Measurements from ENCODE around the gene TMEM238. TPM values are rescaled to one million over a fixed set of nuclear protein-coding genes. Genes with fewer than 3 reads are reported as not detected.

TMEM238 gene
- total RNA-seq, 2 experiments from 2014 or later, result 14.1 to 23.0 TPM

DNA sequence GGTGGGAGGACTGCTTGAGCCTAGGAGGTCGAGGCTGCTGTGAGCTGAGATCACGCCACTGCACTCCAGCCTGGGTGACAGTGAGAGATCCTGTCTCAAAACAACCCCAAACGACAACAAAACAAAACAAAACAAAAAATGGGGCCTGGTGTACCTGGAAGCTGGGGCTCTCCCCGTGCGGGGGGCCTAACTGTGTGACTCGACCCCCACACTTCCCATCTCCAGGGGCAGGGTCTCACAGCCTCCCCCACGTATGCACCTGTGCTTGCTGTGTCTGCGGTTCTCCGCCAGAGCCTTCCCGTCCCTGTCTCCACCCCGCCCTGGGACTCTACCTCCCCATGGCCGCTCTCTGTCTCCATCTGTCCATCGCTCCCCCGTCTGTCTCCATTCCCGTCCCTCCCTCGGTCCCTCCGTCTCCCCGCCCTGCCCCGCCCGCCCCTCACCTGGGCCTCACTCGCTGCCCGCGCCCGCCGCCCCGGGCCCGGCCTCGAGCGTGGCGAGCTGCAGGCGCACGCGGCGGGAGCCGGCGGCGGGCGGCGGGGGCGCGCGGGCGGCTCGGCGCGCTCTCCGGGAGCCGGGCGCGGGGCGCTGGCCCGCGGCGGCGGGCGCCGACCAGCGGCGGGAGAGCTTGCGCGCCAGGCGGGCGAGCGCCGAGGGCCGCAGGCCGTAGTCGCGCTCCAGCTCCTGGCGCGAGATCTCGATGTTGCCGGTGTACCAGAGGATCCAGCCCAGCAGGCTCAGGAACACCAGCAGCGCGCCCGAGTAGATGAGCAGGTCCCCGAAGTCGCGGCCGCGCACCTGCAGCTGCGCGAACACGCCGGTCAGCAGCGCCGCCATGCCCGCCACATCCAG is 587 bp downstream of the TMEM238 start:
- no peaks in the 10 kb centered on the region for H3K27me3 Mint-ChIP-seq
- H3K36me3 Mint-ChIP-seq, result peaks cover 43% of the 10 kb centered on the region
- peaks cover 45% of the 10 kb centered on the region for H3K4me1 Mint-ChIP-seq
- peak overlapping the region; percentile 93 for H3K27ac Mint-ChIP-seq
- DNase-seq (peak; percentile 75), ATAC-seq (peak; percentile 9)
- no peaks in the 10 kb centered on the region for H3K9me3 Mint-ChIP-seq (ENCODE audit: low read depth)
- CTCF ChIA-PET, result interaction anchor here (0.9 to 3.4 kb wide), 20 partner anchors 15 to 242 kb away, joined by 3 to 58 read pairs (median 5); partner anchors contain the start of genes COX6B2, HSPBP1, KMT5C and PPP6R1
- H3K4me3 Mint-ChIP-seq, result peak overlapping the region; percentile 88

DNA sequence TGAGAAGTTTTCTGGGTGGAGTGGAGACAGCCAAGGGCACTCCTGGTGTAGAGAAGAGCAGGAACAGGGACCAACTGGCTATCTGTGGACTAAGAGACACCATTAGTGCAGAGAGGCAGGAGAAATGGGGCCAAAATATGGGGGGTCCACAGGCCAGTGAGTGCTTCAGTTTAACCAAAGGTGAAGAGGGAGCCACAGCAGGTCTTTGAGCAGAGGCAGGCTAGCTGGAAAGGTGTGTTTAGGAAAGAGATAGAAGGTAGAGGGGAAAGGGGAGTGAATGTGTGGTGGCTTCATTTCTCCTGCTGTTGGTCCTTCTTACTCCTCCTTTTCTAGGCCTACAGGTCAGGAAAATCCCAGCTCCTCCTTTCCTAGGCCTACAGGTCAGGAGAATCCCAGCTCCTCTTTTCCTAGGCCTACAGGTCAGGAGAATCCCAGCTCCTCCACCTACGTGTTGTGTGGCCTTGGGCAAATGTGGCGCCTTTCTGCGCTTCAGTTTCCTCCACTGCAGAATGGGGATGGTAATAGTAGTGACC is 1.5 kb downstream of the TMEM238 start:
- peaks cover 34% of the 10 kb centered on the region for H3K36me3 Mint-ChIP-seq
- H3K4me3 Mint-ChIP-seq, result peak overlapping the region; percentile 88
- no peak for ATAC-seq
- H3K4me1 Mint-ChIP-seq, result peaks cover 36% of the 10 kb centered on the region
- H3K27ac Mint-ChIP-seq, result peak overlapping the region; percentile 93
- DNase-seq, result no peak
- no peaks in the 10 kb centered on the region for H3K27me3 Mint-ChIP-seq
- no peaks in the 10 kb centered on the region for H3K9me3 Mint-ChIP-seq (ENCODE audit: low read depth)
- CTCF ChIA-PET, result interaction anchor here (1.1 to 3.4 kb wide), 10 partner anchors 25 to 241 kb away, joined by 3 to 58 read pairs (median 15); partner anchors contain the start of genes COX6B2, HSPBP1, KMT5C and UBE2S

DNA sequence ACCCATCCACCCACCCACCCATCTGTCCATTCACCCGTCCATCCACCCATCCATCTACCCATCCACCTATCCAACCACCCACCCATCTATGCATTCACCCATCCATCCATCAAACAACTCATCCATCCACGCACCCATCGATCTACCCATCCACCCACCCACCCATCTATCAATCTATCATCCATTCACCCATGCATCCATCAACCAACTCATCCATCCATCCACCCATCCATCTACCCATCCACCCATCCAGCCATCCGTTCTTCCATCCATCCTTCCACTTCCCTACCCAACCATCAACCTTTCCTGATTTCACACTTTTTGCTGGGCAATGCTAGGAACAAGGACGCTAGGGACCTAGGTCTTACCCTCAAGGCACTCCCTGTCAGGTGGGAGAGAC is 2.1 kb downstream of the TMEM238 start:
- Mint-ChIP-seq H3K4me3 (peak overlapping the region; percentile 88), H3K27ac (no peak overlapping the region), H3K9me3 (ENCODE audit: low read depth) (no peaks in the 10 kb centered on the region), H3K4me1 (peaks cover 31% of the 10 kb centered on the region), H3K36me3 (peaks cover 28% of the 10 kb centered on the region), H3K27me3 (no peaks in the 10 kb centered on the region)
- no peak for DNase-seq
- CTCF ChIA-PET, result interaction anchor here (1.5 to 3.4 kb wide), 3 partner anchors 80 to 102 kb away, joined by 5 to 58 read pairs (median 26); partner anchors contain the start of gene HSPBP1
- no peak for ATAC-seq

DNA sequence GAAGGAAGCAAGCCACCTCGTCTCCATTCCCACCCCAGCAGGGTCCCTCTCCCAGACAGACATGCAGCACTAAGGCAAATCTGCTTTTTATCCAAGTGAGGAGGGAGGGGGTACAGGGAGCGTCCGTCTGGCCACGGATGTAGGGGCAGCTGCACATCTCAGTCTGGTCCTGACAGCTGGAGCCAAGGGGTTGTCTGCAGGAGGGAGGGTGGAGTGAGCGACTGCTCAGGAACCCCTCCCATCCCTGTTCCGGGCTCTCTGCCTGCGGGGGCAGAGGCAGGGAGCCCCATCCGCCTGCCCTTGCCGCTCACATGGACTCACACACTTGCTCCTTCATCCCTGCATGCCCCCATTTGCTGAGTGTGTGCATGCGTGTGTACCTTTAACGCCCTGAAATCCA is 4.9 kb downstream of the TMEM238 start:
- peaks cover 15% of the 10 kb centered on the region for H3K36me3 Mint-ChIP-seq
- H3K27me3 Mint-ChIP-seq, result no peaks in the 10 kb centered on the region
- no peak overlapping the region for H3K4me3 Mint-ChIP-seq
- ATAC-seq, result no peak
- no peak for DNase-seq
- CTCF ChIA-PET, result no interaction called here
- H3K27ac Mint-ChIP-seq, result no peak overlapping the region
- no peaks in the 10 kb centered on the region for H3K9me3 Mint-ChIP-seq (ENCODE audit: low read depth)
- H3K4me1 Mint-ChIP-seq, result peaks cover 22% of the 10 kb centered on the region

DNA sequence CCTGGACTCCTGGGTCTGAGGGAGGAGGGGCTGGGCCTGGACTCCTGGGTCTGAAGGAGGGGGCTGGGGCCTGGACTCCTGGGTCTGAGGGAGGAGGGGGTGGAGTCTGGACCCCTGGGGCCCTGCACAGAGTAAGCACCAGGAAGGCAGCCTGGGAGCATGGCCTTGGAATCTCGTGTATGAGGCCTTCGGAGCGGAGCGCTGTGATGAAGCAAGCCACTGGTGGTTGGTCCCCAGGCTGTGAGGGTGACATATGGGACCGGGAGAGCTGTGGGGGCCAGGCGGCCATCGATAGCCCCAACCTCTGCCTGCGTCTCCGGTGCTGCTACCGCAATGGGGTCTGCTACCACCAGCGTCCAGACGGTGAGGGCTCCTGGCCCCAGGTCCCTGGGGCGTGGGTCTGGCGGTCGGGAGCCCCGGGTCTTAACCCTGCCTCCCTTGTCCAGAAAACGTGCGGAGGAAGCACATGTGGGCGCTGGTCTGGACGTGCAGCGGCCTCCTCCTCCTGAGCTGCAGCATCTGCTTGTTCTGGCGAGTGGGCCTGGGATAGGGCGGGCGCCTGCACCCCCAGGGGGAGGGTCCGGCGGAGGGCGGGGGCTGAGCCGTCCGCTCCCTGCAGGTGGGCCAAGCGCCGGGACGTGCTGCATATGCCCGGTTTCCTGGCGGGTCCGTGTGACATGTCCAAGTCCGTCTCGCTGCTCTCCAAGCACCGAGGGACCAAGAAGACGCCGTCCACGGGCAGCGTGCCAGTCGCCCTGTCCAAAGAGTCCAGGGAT is 6.5 kb downstream of the TMEM238 start:
- peaks cover 6% of the 10 kb centered on the region for H3K27me3 Mint-ChIP-seq

DNA sequence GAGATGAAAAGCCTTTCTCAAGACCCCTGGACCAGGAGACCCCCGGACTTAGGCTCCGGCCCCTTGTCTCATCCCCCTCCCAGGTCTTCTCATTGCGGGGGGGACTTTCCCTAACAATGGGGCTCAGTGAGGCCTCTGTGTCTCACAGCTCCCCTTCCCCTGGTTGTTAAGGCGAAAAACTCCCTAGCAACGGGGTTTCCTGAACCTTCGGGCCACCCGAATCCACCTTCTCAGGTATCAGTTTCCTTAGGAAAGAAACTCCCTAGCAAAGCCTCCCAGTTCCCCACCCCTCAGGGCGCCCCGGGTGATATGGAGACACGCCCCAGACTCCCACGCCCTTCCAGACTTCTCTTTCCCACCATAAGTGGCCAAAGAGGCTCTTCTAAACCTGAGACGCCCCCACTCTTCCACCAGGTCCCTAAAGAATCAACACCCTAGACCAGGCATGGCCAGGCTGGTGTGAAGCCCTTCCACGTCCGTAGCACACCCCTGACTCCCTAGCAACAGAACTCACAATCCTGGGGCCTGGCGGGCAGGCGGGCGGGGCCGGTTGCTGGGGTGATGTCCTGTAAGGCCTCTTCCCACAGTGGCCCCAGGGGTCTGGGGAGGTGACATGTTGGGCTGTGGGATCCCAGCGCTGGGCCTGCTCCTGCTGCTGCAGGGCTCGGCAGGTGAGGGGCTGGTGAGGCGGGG is 7.7 kb downstream of the TMEM238 start, which contains the start of gene TMEM190:
TSS of gene TMEM190 (plus strand) at position 586 of the 693 bp plus-strand sequence. CDS start at position 614, 28 bp downstream.
- H3K4me3 Mint-ChIP-seq, result no peak within 1 kb of the TSS
- no peak for ATAC-seq
- H3K4me1 Mint-ChIP-seq, result peaks cover 5% of the 10 kb centered on the region
- no peaks in the 10 kb centered on the region for H3K9me3 Mint-ChIP-seq (ENCODE audit: low read depth)
- CTCF ChIA-PET, result interaction anchor here (1.7 kb wide), 1 partner anchor 75 kb away, joined by 6 read pairs; no protein-coding TSS in a partner anchor
- H3K36me3 Mint-ChIP-seq, result peaks cover 5% of the 10 kb centered on the region
- H3K27ac Mint-ChIP-seq, result no peak within 1 kb of the TSS
- DNase-seq, result no peak
- peaks cover 17% of the 10 kb centered on the region for H3K27me3 Mint-ChIP-seq

More for the DNA sequence above, 6.5 kb downstream of the TMEM238 start:
- Mint-ChIP-seq H3K36me3 (peaks cover 15% of the 10 kb centered on the region), H3K27ac (no peak overlapping the region), H3K4me3 (no peak overlapping the region), H3K4me1 (peaks cover 16% of the 10 kb centered on the region), H3K9me3 (ENCODE audit: low read depth) (no peaks in the 10 kb centered on the region)
- DNase-seq, result no peak
- CTCF ChIA-PET, result interaction anchor here (0.5 kb wide), 1 partner anchor 129 kb away, joined by 3 read pairs; no protein-coding TSS in a partner anchor
- no peak for ATAC-seq

DNA sequence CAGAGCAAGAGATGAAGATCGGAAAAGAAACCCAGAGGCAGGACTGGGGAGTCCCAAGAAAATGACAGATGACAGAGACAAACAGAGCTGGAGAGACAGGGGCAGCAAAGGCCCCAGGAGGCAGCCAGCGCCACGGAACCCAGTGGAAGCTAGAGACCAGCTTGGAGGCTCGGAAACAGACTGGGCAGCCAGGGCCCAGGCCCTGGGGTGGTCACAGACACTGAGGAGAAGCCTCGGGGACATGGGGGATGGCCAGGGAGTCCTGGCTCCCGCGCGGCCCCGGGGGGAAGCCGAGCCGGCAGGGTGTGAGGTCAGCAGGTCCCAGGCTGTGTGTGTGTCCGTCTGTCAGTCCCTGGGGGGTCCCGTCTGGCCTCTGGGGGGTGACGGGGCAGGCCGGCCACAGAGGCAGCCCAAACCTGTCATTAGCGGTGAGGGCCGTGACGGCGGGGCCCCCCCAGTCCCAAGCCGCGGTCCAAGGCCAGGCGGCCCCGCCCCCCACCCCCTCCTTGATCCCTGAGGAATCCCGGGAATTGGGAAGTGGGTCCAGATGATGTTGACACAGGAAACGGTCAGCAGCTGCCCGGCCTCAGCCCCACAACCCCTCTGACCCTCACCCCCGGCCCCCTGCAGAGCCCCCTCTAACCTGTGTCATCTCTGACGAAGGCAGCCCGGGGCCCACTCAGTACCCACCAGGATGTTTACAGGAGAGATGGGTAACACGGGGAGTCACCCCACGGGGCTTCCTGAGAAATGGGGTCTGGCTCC is 9.9 kb downstream of the TMEM238 start:
- no peak for ATAC-seq
- no peak overlapping the region for H3K4me3 Mint-ChIP-seq
- H3K27ac Mint-ChIP-seq, result no peak overlapping the region
- DNase-seq, result no peak
- H3K4me1 Mint-ChIP-seq, result peaks cover 6% of the 10 kb centered on the region
- peaks cover 33% of the 10 kb centered on the region for H3K27me3 Mint-ChIP-seq
- H3K36me3 Mint-ChIP-seq, result no peaks in the 10 kb centered on the region
- CTCF ChIA-PET, result no interaction called here
- no peaks in the 10 kb centered on the region for H3K9me3 Mint-ChIP-seq (ENCODE audit: low read depth)

DNA sequence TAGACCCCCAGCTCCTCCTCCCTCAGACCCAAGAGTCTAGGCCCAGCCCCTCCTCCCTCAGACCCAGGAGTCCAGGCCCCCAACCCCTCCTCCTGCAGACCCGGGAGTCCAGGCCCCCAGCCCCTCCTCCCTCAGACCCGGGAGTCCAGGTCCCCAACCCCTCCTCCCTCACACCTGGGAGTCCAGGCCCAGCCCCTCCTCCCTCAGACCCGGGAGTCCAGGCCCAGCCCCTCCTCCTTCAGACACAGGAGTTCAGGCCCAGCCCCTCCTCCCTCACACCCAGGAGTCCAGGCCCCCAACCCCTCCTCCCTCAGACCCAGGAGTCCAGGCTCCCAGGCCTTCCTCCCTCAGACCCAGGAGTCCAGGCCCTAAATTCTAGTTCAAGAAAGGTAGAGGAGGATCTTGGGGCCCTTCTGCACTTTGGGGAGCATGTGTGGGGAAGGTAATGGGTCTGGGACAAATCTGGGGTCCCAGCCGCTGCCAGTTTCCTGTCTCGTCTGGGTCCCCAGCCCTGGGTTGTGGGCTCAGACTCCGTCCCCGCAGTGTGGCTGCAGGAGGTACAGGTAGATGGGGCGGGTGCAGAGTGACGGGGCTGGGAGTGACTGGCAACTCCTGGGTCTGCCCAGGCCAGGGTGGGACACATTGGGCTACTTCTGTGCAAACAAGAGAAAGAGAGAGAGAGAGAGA is 10.6 kb downstream of the TMEM238 start:
- no peak overlapping the region for H3K27ac Mint-ChIP-seq
- DNase-seq, result no peak
- no peak for ATAC-seq
- H3K27me3 Mint-ChIP-seq, result peaks cover 39% of the 10 kb centered on the region
- H3K9me3 Mint-ChIP-seq (ENCODE audit: low read depth), result no peaks in the 10 kb centered on the region
- peaks cover 6% of the 10 kb centered on the region for H3K4me1 Mint-ChIP-seq
- no peak overlapping the region for H3K4me3 Mint-ChIP-seq
- CTCF ChIA-PET, result no interaction called here
- no peaks in the 10 kb centered on the region for H3K36me3 Mint-ChIP-seq

DNA sequence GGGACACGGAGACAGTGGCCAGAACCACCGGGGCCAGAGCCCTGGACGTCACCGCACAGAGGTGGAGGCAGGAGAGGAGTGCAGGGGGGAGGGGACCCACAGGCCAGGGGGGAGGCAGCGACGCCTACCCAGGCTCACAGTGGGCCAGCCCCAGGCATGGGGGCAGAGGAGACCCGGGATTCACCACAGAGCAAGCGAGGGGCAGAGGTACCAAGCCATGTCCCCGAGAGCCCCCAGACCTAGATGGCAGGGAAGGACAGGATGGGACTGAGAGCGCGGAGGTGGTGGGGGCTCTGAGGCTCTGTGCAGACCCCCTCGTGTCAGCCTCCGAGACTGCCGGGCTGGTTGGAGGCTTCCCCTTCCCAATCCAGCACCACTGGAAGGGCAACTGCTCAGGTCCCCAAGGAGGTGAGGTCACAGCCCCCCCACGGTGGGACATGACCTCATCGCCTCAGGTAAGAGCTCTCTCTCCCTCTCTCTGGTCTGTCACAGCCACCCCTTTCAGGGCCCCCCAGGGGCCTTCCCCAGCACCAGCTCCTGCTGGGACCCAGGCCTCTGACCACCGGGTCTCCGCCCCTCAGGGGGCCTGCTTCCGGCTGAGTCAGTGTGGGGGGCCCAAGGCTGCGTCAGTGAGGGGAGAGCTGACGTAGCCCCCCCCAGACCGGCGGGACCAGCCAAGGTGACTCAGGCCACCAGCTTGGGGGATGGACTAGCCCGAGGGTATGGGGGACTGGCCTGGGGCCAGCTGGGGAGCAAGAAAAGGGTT is 11.6 kb downstream of the TMEM238 start:
- Mint-ChIP-seq H3K27ac (no peak overlapping the region), H3K36me3 (no peaks in the 10 kb centered on the region), H3K27me3 (peaks cover 44% of the 10 kb centered on the region), H3K4me1 (peaks cover 6% of the 10 kb centered on the region), H3K4me3 (no peak overlapping the region), H3K9me3 (ENCODE audit: low read depth) (no peaks in the 10 kb centered on the region)
- DNase-seq (peak; percentile 51), ATAC-seq (peak; percentile 16)
- CTCF ChIA-PET, result interaction anchor here (1.3 kb wide), 1 partner anchor 95 kb away, joined by 3 read pairs; no protein-coding TSS in a partner anchor

DNA sequence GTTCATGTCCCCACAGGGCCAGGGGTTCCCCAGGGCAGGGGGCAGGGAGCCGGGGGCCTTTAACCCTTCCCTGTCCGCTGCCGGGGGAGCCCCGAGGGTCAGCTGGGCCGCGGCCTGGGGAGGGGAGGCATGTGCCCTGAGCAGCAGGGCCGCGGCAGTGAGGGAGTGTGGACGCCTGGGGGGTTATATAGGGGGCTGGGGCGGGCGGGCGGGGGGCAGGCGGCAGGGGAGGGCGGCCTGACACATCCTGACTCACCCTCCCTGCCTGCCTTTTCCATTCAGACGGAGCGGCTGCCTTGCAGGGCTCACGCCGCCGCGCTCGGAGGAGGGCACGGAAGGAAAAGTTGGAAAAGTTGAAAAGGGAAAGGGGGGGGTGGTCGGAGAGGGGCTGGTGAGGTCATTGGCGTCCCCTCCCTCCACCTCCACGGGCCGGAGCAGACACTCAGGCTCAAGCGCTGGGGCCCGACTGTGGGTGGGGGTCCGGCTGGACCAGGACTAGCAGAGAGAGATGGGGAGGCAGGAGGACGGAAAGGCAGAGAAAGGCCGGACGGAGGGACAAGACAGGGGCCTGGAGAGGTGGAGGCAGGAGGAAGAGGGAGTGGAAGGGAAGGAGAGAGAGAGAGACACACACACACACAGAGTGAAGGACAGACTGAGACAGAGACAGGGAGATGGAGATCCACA is 13.6 kb downstream of the TMEM238 start, which contains the start of gene IL11:
TSS of gene IL11 (minus strand) at position 159 of the 684 bp plus-strand sequence. CDS start at position 6, 153 bp downstream.
- no peak for ATAC-seq
- Mint-ChIP-seq H3K27me3 (peaks cover 48% of the 10 kb centered on the region), H3K4me1 (peaks cover 6% of the 10 kb centered on the region), H3K4me3 (no peak within 1 kb of the TSS), H3K9me3 (ENCODE audit: low read depth) (no peaks in the 10 kb centered on the region), H3K27ac (no peak within 1 kb of the TSS), H3K36me3 (no peaks in the 10 kb centered on the region)
- CTCF ChIA-PET, result interaction anchor here (1.6 kb wide), 1 partner anchor 68 kb away, joined by 5 read pairs; no protein-coding TSS in a partner anchor
- no peak for DNase-seq

Measured in activated CD8-positive, alpha-beta memory T cell treated with anti-CD3 and anti-CD28 coated beads, Interleukin-2, amount 10 ng/mL, durations not matched to agents 7 days and 5 days (primary cell).